Left lung (tissue), 10 donors: ENCODE measurements around the gene PRRG4. TPM values are rescaled to one million over a fixed set of nuclear protein-coding genes. Genes with fewer than 3 reads are reported as not detected.

Experiments
- ATAC-seq: fragments of 200-7000 bp; cut with Tn5 transposase; one replicate; pipeline ENCODE4 v1.9.1; 2020; ENCODE audit warnings: moderate library complexity
- DNase-seq, 4 donors: peaks; one replicate each; pipeline ENCODE4 v3.0.0-alpha.2; 2013 to 2020
- H3K27ac ChIP-seq, 2 donors: fragments of 200-600 bp; sonication (generic) in 1 of 2; one replicate each; pipeline versions ENCODE4 v1.5.0 to v1.8.0; 2020 to 2021
- H3K27me3 ChIP-seq, 2 donors: fragments of 200-600 bp; sonication (generic) in 1 of 2; one replicate each; pipeline versions ENCODE4 v1.5.0 to v1.8.0; 2020 to 2021
- H3K36me3 ChIP-seq, 2 donors: fragments of 200-600 bp; sonication (generic) in 1 of 2; one replicate each; pipeline versions ENCODE4 v1.5.0 to v1.8.0; 2020 to 2021
- H3K4me1 ChIP-seq, 2 donors: fragments of 200-600 bp; one replicate each; pipeline ENCODE4 v1.8.0; 2021
- H3K4me3 ChIP-seq, 2 donors: fragments of 200-600 bp; sonication (generic) in 1 of 2; one replicate each; pipeline versions ENCODE4 v1.5.0 to v1.8.0; 2020 to 2021; ENCODE audit warnings: mild to moderate bottlenecking in 1 of 2
- H3K9me3 ChIP-seq, 2 donors: fragments of 200-600 bp; sonication (generic) in 1 of 2; one replicate each; pipeline versions ENCODE4 v1.5.0 to v1.8.0; 2020 to 2021
- CTCF ChIP-seq, 2 donors: fragments of 200-600 bp; sonication (generic) in 1 of 2; IDR thresholded peaks; one replicate each; pipeline versions ENCODE4 v1.5.0 to v1.8.0; 2021; ENCODE audit warnings: antibody characterized with exemption in 2 of 2
- intact Hi-C, 2 donors: fragments of 100-400 bp; cut with DNase I; formaldehyde crosslinking; loops; one replicate each; pipeline versions ENCODE4 v1.11.2 to v1.14.2; 2022
- polyA plus RNA-seq, 6 donors: library from polyadenylated mRNA; unstranded; fragments of 120-200 nt; gene quantifications; one replicate each; pipeline ENCODE4 v1.2.1, GENCODE V29; 2013; ENCODE audit not compliant: insufficient read length in 6 of 6
- total RNA-seq, 2 donors: library from RNA; stranded (reverse); fragmentation: NEBNext Ultra II Directional; extraction: Animal tissue kit (Norgen Biotek cat#: 25700); gene quantifications; one replicate each; pipeline ENCODE4 v1.2.1, GENCODE V29; 2021
- donor health status: DM: no; HTN: yes; CAD: no.
- donor health status: DM: no; HTN: no; CAD: no.

Gene PRRG4
- total and polyA plus RNA-seq, 8 donors, result 1.3 to 14.2 (median 2.4) TPM

GRCh38 chr11:32905028-32905667 lies 75.4 kb downstream of the PRRG4 start:
- DNase-seq (peak in 1 of 4 donors; percentile 24), ATAC-seq (no peak)
- intact Hi-C loops, result no loop called here
- TF ChIP-seq CTCF (IDR thresholded peaks at IDR 0.05), result no peak
- Histone ChIP-seq H3K27me3 (no peaks in the 10 kb centered on the region), H3K4me1 (peaks cover 3 to 12% of the 10 kb centered on the region in 2 donors), H3K27ac (no peak overlapping the region), H3K9me3 (no peaks in the 10 kb centered on the region), H3K36me3 (no peaks in the 10 kb centered on the region), H3K4me3 (no peak overlapping the region)

Other genes with a start within 250 kb of the PRRG4 start
- 100 to 1,000 TPM; 151 to 171 TPM for gene EIF3M, start 246.1 kb upstream of the PRRG4 start, total RNA-seq
- gene EIF3M, start 246.1 kb upstream of the PRRG4 start, polyA plus RNA-seq, result 100 to 1,000 TPM; 338 to 432 (median 394) TPM
- gene CCDC73, start 35.3 kb upstream of the PRRG4 start, total RNA-seq, result under 1 TPM in 1 of 2 donors, not detected in 1; 0.18 TPM
- gene CCDC73, start 35.3 kb upstream of the PRRG4 start, polyA plus RNA-seq, result under 1 TPM; 0.08 to 0.57 (median 0.11) TPM
- 10 to 100 TPM; 23.4 to 24.6 TPM for gene QSER1, start 62.9 kb downstream of the PRRG4 start, total RNA-seq
- 10 to 100 TPM; 38.7 to 47.4 (median 41.2) TPM for gene QSER1, start 62.9 kb downstream of the PRRG4 start, polyA plus RNA-seq
- 1 to 10 TPM; 1.2 to 1.7 TPM for gene DEPDC7, start 186.0 kb downstream of the PRRG4 start, total RNA-seq
- 10 to 100 TPM; 17.6 to 23.5 (median 19.7) TPM for gene DEPDC7, start 186.0 kb downstream of the PRRG4 start, polyA plus RNA-seq
- gene TCP11L1, start 209.6 kb downstream of the PRRG4 start, total RNA-seq, result 10 to 100 TPM; 15.6 to 25.9 TPM
- 10 to 100 TPM; 13.9 to 18.0 (median 15.5) TPM for gene TCP11L1, start 209.6 kb downstream of the PRRG4 start, polyA plus RNA-seq